Measurements from ENCODE around the gene DPH5.

GRCh38 chr1:101050869-101051268, 25.3 kb upstream of the DPH5 start:
- no peak for TF ChIP-seq CTCF (IDR thresholded peaks at IDR 0.05)
- TF ChIP-seq POLR2A (IDR thresholded peaks at IDR 0.05), result no peak
